Smooth muscle cell (in vitro differentiated cells): ENCODE data around the gene DDX27. TPM values are rescaled to one million over a fixed set of nuclear protein-coding genes. Genes with fewer than 3 reads are reported as not detected.
"Not testable (repeated sequence)": the region's sequence is repeated elsewhere in the genome, so short reads cannot be mapped to it uniquely, and the experiment has no call there.

Source experiments
- DNase-seq: peaks from one replicate; lab custom pipeline; 2025; ENCODE audit not compliant: unreplicated experiment; lab: John Stamatoyannopoulos, UW
- H2AFZ ChIP-seq: fragments of 200-600 bp; sonication (generic); 2 replicates; pipeline ENCODE4 v1.6.0; 2016; ENCODE audit warnings: antibody characterized with exemption, low read depth, mild to moderate bottlenecking
- H3F3A ChIP-seq: fragments of 200-600 bp; sonication (generic); 2 replicates; pipeline ENCODE4 v1.6.0; 2017; ENCODE audit warnings: antibody characterized with exemption, low read depth
- H3K27ac ChIP-seq: fragments of 200-600 bp; sonication (generic); 2 replicates; pipeline ENCODE4 v1.5.1; 2016; ENCODE audit warnings: low read depth, mild to moderate bottlenecking
- H3K27me3 ChIP-seq: fragments of 200-600 bp; sonication (generic); 2 replicates; pipeline ENCODE4 v1.6.1; 2016; ENCODE audit warnings: low read depth, mild to moderate bottlenecking
- H3K36me3 ChIP-seq: fragments of 200-600 bp; sonication (generic); 2 replicates; pipeline ENCODE4 v1.5.1; 2016; ENCODE audit warnings: low read depth
- H3K4me1 ChIP-seq: fragments of 200-600 bp; sonication (generic); 2 replicates; pipeline ENCODE4 v1.5.1; 2016; ENCODE audit warnings: low read depth
- H3K4me2 ChIP-seq: fragments of 200-600 bp; sonication (generic); 2 replicates; pipeline ENCODE4 v1.6.0; 2016; ENCODE audit warnings: mild to moderate bottlenecking
- H3K4me3 ChIP-seq: fragments of 200-600 bp; sonication (generic); 2 replicates; pipeline ENCODE4 v1.5.1; 2016; ENCODE audit warnings: mild to moderate bottlenecking
- H3K79me2 ChIP-seq: fragments of 200-600 bp; sonication (generic); 2 replicates; pipeline ENCODE4 v1.6.0; 2016; ENCODE audit warnings: low read depth, mild to moderate bottlenecking
- H3K9ac ChIP-seq: fragments of 200-600 bp; sonication (generic); 2 replicates; pipeline ENCODE4 v1.6.0; 2016; ENCODE audit warnings: low read depth
- H3K9me3 ChIP-seq: fragments of 200-600 bp; sonication (generic); replicated peaks from 2 replicates; pipeline ENCODE4 v1.5.1; 2016; ENCODE audit warnings: low read depth
- H4K20me1 ChIP-seq: fragments of 200-600 bp; sonication (generic); 2 replicates; pipeline ENCODE4 v1.6.0; 2016; ENCODE audit warnings: low read depth
- WGBS: methylation state at CpG from one replicate; pipeline ENCODE4 v1.1.7; 2016; ENCODE audit warnings: low lambda C conversion rate; 5-methylcytosine and 5-hydroxymethylcytosine counted together
- polyA plus RNA-seq: library from polyadenylated mRNA; unstranded; fragments of >200 nt; fragmentation: Nextera tagmentation; extraction: Ambion mirVana; gene quantifications from 2 replicates; pipeline ENCODE4 v1.2.1, GENCODE V29; 2016
- total RNA-seq: library from RNA; depleted of rRNA; stranded (reverse); fragments of >200 nt; gene quantifications from 2 replicates; pipeline ENCODE4 v1.2.3, GENCODE V29; 2014
- TF ChIP-seq, protein P1 (sequence below): fragments of 200-600 bp; sonication (generic); IDR thresholded peaks from 2 replicates; pipeline ENCODE4 v1.5.1; 2017; ENCODE audit warnings: borderline replicate concordance, mild to moderate bottlenecking, antibody characterized with exemption; ENCODE audit not compliant: insufficient read depth, poor library complexity, severe bottlenecking

Gene DDX27
- total and polyA plus RNA-seq, 2 experiments from 2014 or later, result 19.6 to 28.3 TPM

DNA sequence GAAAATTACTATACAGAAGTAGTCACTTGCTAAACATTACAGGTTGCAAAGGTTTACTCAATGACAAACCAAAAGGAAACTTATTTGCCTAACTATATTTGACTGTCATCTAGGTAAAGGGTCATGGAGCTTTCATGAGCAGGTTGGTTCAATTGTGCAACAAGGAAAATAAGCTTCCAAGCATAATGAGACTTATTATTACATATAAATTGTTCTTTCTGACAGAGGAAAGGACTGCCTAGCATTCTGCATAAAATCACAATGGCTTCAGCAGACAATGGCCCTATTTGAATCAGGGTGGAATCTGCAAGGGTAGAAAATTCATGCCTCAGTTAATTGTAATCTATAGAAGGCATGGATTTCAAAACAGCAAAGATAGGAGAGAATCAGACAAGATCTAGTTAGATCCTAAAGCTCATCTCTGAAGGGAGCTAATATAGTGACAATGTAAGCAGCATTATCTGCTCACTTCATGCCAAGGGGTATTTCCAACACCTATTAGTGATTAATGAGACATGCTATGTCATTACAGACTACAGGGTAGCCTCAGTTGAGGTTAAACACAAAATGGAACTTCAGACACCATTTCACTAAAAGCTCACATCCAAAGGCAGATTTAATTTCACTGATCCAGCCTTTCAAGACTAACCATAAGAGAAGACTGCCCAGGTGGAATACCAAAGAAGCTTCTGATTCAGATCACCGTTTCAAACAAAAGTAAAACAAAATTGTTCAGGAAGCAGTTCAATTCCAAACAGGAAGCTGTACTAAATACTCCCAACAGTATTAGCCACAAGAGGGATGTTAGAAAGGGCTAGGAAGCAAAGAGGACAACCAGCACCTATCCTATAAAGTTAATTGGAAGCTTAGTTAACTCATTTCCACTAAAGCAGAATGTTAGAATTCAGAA, 39.6 kb upstream of the DDX27 start:
- TF ChIP-seq, protein P1, sequence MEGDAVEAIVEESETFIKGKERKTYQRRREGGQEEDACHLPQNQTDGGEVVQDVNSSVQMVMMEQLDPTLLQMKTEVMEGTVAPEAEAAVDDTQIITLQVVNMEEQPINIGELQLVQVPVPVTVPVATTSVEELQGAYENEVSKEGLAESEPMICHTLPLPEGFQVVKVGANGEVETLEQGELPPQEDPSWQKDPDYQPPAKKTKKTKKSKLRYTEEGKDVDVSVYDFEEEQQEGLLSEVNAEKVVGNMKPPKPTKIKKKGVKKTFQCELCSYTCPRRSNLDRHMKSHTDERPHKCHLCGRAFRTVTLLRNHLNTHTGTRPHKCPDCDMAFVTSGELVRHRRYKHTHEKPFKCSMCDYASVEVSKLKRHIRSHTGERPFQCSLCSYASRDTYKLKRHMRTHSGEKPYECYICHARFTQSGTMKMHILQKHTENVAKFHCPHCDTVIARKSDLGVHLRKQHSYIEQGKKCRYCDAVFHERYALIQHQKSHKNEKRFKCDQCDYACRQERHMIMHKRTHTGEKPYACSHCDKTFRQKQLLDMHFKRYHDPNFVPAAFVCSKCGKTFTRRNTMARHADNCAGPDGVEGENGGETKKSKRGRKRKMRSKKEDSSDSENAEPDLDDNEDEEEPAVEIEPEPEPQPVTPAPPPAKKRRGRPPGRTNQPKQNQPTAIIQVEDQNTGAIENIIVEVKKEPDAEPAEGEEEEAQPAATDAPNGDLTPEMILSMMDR, result no peak
- Histone ChIP-seq H3K4me1 (no peaks in the 10 kb centered on the region), H3K9ac (no peak overlapping the region), H4K20me1 (peaks cover 94% of the 10 kb centered on the region), H3K79me2 (peaks cover 96% of the 10 kb centered on the region), H3K4me2 (no peak overlapping the region), H3F3A (no peaks in the 10 kb centered on the region), H3K4me3 (no peak overlapping the region), H3K36me3 (no peaks in the 10 kb centered on the region), H3K9me3 (no peaks in the 10 kb centered on the region), H3K27me3 (no peaks in the 10 kb centered on the region), H2AFZ (no peak overlapping the region), H3K27ac (no peak overlapping the region)
- no peak for DNase-seq
- WGBS, result 89% methylated on average over 1 of the region's 1 CpG

DNA sequence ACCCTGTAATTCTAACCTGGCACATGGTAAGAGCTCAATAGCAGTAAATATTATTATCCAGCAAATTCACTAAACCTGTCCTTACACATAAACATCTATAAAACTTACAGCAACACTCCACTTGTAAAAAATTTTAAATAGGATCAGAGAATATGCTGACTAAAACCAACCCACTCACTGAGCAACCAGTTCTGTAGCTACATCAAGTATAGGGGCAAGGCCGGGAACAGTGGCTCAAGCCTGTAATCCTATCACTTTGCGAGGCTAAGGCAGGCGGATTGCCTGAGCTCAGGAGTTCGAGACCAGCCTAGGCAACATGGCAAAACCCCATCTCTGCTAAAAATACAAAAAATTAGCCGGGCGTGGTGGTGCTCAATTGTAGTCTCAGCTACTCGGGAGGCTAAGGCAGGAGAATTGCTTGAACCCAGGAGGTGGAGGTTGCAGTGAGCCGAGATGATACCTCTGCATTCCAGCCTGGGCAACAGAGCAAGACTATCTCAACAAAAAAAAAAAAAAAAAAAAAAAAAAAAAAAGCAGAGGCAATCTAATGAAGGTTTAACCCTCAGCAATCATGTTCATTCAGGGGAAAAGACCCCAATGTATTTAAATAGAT, 37.8 kb upstream of the DDX27 start:
- H4K20me1 ChIP-seq, result peaks cover 98% of the 10 kb centered on the region
- WGBS, result 69% methylated on average over 8 of the region's 8 CpGs
- no peak overlapping the region for H3K9ac ChIP-seq
- H3K9me3 ChIP-seq, result no peaks in the 10 kb centered on the region
- H3K4me2 ChIP-seq, result no peak overlapping the region
- no peak for DNase-seq
- H3K4me1 ChIP-seq, result peaks cover 5% of the 10 kb centered on the region
- no peaks in the 10 kb centered on the region for H3F3A ChIP-seq
- no peaks in the 10 kb centered on the region for H3K36me3 ChIP-seq
- TF ChIP-seq, protein P1, result no peak
- no peak overlapping the region for H2AFZ ChIP-seq
- H3K27me3 ChIP-seq, result no peaks in the 10 kb centered on the region
- H3K4me3 ChIP-seq, result no peak overlapping the region
- H3K27ac ChIP-seq, result no peak overlapping the region
- H3K79me2 ChIP-seq, result peaks cover 99% of the 10 kb centered on the region

DNA sequence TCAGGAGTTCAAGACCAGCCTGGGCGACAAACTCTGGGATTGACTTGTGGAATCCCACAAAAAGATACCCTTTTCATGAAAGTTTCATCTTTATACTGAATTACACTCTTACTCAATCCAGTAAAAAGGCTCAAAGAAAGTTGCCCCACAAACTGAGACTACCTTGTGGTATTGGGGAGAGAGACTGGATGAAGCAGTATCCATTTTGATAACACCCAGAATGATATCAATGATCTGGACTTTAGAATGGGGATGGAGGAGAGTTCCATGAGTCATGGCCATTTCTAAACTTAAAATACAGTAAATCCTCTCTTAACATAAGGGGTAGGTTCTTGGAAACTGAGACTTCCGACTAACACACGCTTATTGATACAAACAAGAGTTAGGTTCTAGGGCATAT, 35.8 kb upstream of the DDX27 start:
- no peak overlapping the region for H2AFZ ChIP-seq
- peaks cover 91% of the 10 kb centered on the region for H4K20me1 ChIP-seq
- no peak for DNase-seq
- no peaks in the 10 kb centered on the region for H3F3A ChIP-seq
- TF ChIP-seq, protein P1, result no peak
- no peaks in the 10 kb centered on the region for H3K36me3 ChIP-seq
- H3K9me3 ChIP-seq, result no peaks in the 10 kb centered on the region
- no peak overlapping the region for H3K27ac ChIP-seq
- H3K4me3 ChIP-seq, result no peak overlapping the region
- H3K27me3 ChIP-seq, result no peaks in the 10 kb centered on the region
- 95% methylated on average over 3 of the region's 3 CpGs for WGBS
- peaks cover 94% of the 10 kb centered on the region for H3K79me2 ChIP-seq
- H3K9ac ChIP-seq, result no peak overlapping the region
- H3K4me2 ChIP-seq, result no peak overlapping the region
- peaks cover 8% of the 10 kb centered on the region for H3K4me1 ChIP-seq

DNA sequence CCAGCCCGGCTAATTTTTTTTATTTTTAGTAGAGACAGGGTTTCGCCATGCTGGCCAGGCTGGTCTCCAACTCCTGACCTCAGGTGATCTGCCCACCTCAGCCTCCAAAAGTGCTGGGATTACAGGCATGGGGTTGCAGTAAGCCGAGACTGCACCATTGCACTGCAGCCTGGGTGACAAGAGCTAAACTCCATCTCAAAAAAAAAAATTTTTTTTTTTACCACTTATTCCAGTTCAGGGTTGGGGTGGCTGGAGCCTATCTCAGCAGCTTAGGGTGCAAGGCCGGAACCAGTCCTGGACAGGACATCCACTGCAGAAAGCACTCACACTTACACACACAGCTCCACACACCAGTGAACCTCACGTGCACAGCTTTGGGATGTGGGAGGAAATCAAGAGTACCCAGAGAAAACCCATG, 35.1 kb upstream of the DDX27 start:
- H3K36me3 ChIP-seq, H3F3A ChIP-seq, H3K27ac ChIP-seq, H3K9ac ChIP-seq, H3K4me3 ChIP-seq, H2AFZ ChIP-seq, H3K27me3 ChIP-seq, DNase-seq, H3K4me2 ChIP-seq, H3K4me1 ChIP-seq, H3K9me3 ChIP-seq: not testable (repeated sequence)
- Histone ChIP-seq H3K79me2 (peaks cover 88% of the 10 kb centered on the region), H4K20me1 (peaks cover 85% of the 10 kb centered on the region)
- WGBS, result 94% methylated on average over 5 of the region's 5 CpGs
